C4-2B (cell line): Measurements from ENCODE around the gene SSBP2.

ENCODE experiments used
- CTCF ChIP-seq: fragments of 450-650 bp; conservative IDR thresholded peaks from 2 replicates; pipeline ENCODE4 v1.5.1; 2017; ENCODE audit warnings: mild to moderate bottlenecking
- ZFX ChIP-seq: fragments of 450-650 bp; IDR thresholded peaks from 2 replicates; pipeline ENCODE4 v1.6.1; 2017

GRCh38 chr5:81646469-81646995, 104.4 kb downstream of the SSBP2 start:
- TF ChIP-seq CTCF (no peak), ZFX (no peak)
